Keratinocyte (primary cell): ENCODE results near the gene RASL12. TPM values are rescaled to one million over a fixed set of nuclear protein-coding genes. Genes with fewer than 3 reads are reported as not detected.

Source experiments
- DNase-seq: peaks from one replicate; pipeline ENCODE4 v3.0.0-alpha.2; 2011; ENCODE audit warnings: low read depth, missing footprints, low spot score
- FAIRE-seq: peaks from 2 replicates; lab custom pipeline; 2011; peaks lifted over from hg19 to GRCh38; lab: Jason Lieb, UNC
- H2AFZ ChIP-seq: 2 replicates; pipeline ENCODE4 v1.6.0; 2012; ENCODE audit warnings: low read length, control low read depth, inconsistent platforms; ENCODE audit not compliant: control insufficient read depth
- H3K27ac ChIP-seq: 2 replicates; pipeline ENCODE4 v1.5.1; 2011; ENCODE audit warnings: low read length; ENCODE audit not compliant: control insufficient read depth, insufficient read depth
- H3K27me3 ChIP-seq: 3 replicates; pipeline ENCODE4 v1.6.0; 2011; ENCODE audit warnings: low read length; ENCODE audit not compliant: control insufficient read depth, insufficient read depth; ENCODE audit errors: extremely low read depth
- H3K36me3 ChIP-seq, 2 experiments: 2 replicates in 1 of 2; 3 replicates in 1 of 2; pipeline ENCODE4 v1.5.1; 2011; ENCODE audit warnings: low read length in 2 of 2, mild to moderate bottlenecking in 1 of 2; ENCODE audit not compliant: control insufficient read depth in 2 of 2, insufficient read depth in 2 of 2; ENCODE audit errors: extremely low read depth in 1 of 2
- H3K4me1 ChIP-seq: 3 replicates; pipeline ENCODE4 v1.5.1; 2011; ENCODE audit warnings: low read length; ENCODE audit not compliant: control insufficient read depth, insufficient read depth; ENCODE audit errors: extremely low read depth
- H3K4me2 ChIP-seq: 3 replicates; pipeline ENCODE4 v1.6.0; 2011; ENCODE audit warnings: low read depth, low read length; ENCODE audit not compliant: control insufficient read depth, insufficient read depth; ENCODE audit errors: extremely low read depth
- H3K4me3 ChIP-seq, 3 experiments: fragments of 200-600 bp in 1 of 3; sonication (generic) in 1 of 3; 2 replicates in 2 of 3; 3 replicates in 1 of 3; pipeline ENCODE4 v1.5.1; 2011 to 2016; ENCODE audit warnings: low read length in 3 of 3, mild to moderate bottlenecking in 3 of 3, control low read depth in 2 of 3, inconsistent platforms in 1 of 3, low read depth in 1 of 3, mixed read lengths in 1 of 3, mixed run types in 1 of 3, moderate library complexity in 1 of 3; ENCODE audit not compliant: control insufficient read depth in 2 of 3, insufficient read depth in 2 of 3; ENCODE audit errors: extremely low read depth in 1 of 3
- H3K79me2 ChIP-seq: 2 replicates; pipeline ENCODE4 v1.6.0; 2012; ENCODE audit warnings: low read length; ENCODE audit not compliant: control insufficient read depth, insufficient read depth
- H3K9ac ChIP-seq: 3 replicates; pipeline ENCODE4 v1.6.0; 2011; ENCODE audit warnings: low read length; ENCODE audit not compliant: control insufficient read depth, insufficient read depth; ENCODE audit errors: extremely low read depth
- H3K9me1 ChIP-seq: 3 replicates; pipeline ENCODE4 v1.6.0; 2011; ENCODE audit warnings: low read length; ENCODE audit not compliant: control insufficient read depth, insufficient read depth; ENCODE audit errors: extremely low read depth
- H3K9me3 ChIP-seq: 2 replicates; pipeline ENCODE4 v1.5.1; 2012; ENCODE audit warnings: low read depth, low read length; ENCODE audit not compliant: control insufficient read depth
- H4K20me1 ChIP-seq: 3 replicates; pipeline ENCODE4 v1.6.0; 2011; ENCODE audit warnings: low read length; ENCODE audit not compliant: control insufficient read depth, insufficient read depth; ENCODE audit errors: extremely low read depth
- EZH2 ChIP-seq: IDR thresholded peaks from one replicate; pipeline ENCODE4 v1.6.1; 2012; ENCODE audit warnings: inconsistent platforms, mild to moderate bottlenecking, low read length, moderate library complexity
- dilution Hi-C: fragments of 300-500 bp; cut with MboI; formaldehyde crosslinking; loops from one replicate; pipeline ENCODE4 v1.7.0; 2020; ENCODE audit warnings: low sequenced_read_pairs; ENCODE audit not compliant: extremely low pct_ligation_motif_present
- polyA plus RNA-seq, 5 experiments: library from polyadenylated mRNA; depleted of rRNA in 3 of 5; stranded (reverse) in 3 of 5; stranded (forward) in 1 of 5; unstranded in 1 of 5; fragments of >200 nt; gene quantifications; 1 replicate in 1 of 5; 2 replicates in 3 of 5; 3 replicates in 1 of 5; pipeline versions ENCODE4 v1.2.1 to v1.2.3, GENCODE V29; 2011 to 2012; ENCODE audit warnings: missing spikeins in 2 of 5, low read depth in 1 of 5, low replicate concordance in 1 of 5
- TF ChIP-seq, protein P1 (sequence below), 3 experiments: IDR thresholded peaks in 1 of 3; conservative IDR thresholded peaks in 1 of 3; optimal IDR thresholded peaks in 1 of 3; 2 replicates in 2 of 3; 3 replicates in 1 of 3; pipeline versions ENCODE3 to v1.5.1; 2011; ENCODE audit warnings: low read length in 3 of 3, mild to moderate bottlenecking in 3 of 3, moderate library complexity in 2 of 3, control low read depth in 1 of 3, inconsistent platforms in 1 of 3; ENCODE audit not compliant: insufficient read depth in 2 of 3; ENCODE audit errors: extremely low read depth in 1 of 3

The RASL12 gene
- polyA plus RNA-seq, 1 donor (not counting 4 experiments of a cell fraction or from before 2014, with no cell fraction given): not detected

DNA sequence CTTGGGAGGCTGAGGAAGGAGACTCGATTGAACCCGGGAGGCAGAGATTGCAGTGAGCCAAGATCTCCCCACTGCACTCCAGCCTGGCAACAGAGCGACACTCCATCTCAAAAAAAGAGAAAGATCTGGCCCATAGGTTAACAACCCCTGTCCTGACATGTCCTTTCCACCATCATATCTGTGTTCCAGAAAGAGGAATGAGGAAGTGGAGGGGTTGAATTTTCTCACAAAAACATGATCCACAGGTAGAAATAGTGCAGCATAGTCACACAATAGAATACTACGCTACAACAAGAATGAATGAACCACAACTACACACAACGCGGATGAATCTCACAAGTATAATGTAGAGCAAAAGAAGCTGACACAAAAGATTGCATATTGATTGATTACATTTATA lies 27.3 kb downstream of the RASL12 start:
- H3K27me3 ChIP-seq: no peaks in the 10 kb centered on the region
- H3K4me1 ChIP-seq: peaks cover 13% of the 10 kb centered on the region
- DNase-seq: no peak
- dilution Hi-C loops: no loop called here
- H3K9me1 ChIP-seq: no peaks in the 10 kb centered on the region
- no peaks in the 10 kb centered on the region for H3K9me3 ChIP-seq
- no peaks in the 10 kb centered on the region for H4K20me1 ChIP-seq
- no peak for FAIRE-seq
- no peak overlapping the region for H3K4me3 ChIP-seq
- TF ChIP-seq EZH2: no peak
- TF ChIP-seq, protein P1, sequence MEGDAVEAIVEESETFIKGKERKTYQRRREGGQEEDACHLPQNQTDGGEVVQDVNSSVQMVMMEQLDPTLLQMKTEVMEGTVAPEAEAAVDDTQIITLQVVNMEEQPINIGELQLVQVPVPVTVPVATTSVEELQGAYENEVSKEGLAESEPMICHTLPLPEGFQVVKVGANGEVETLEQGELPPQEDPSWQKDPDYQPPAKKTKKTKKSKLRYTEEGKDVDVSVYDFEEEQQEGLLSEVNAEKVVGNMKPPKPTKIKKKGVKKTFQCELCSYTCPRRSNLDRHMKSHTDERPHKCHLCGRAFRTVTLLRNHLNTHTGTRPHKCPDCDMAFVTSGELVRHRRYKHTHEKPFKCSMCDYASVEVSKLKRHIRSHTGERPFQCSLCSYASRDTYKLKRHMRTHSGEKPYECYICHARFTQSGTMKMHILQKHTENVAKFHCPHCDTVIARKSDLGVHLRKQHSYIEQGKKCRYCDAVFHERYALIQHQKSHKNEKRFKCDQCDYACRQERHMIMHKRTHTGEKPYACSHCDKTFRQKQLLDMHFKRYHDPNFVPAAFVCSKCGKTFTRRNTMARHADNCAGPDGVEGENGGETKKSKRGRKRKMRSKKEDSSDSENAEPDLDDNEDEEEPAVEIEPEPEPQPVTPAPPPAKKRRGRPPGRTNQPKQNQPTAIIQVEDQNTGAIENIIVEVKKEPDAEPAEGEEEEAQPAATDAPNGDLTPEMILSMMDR (optimal IDR thresholded peaks at IDR 0.05 in 1 of 3, IDR thresholded peaks at IDR 0.05 in 1 of 3, conservative IDR thresholded peaks at IDR 0.05 in 1 of 3; ENCODE audit: extremely low read depth in 1 of 3, insufficient read depth in 2 of 3, low read length in 3 of 3): no peak
- no peak overlapping the region for H3K27ac ChIP-seq
- H3K79me2 ChIP-seq: no peaks in the 10 kb centered on the region
- H3K4me2 ChIP-seq: peak overlapping the region; percentile 2
- H3K9ac ChIP-seq: no peak overlapping the region
- H3K36me3 ChIP-seq: no peaks in the 10 kb centered on the region
- H2AFZ ChIP-seq: peak overlapping the region; percentile 50

GRCh38 chr15:65038836-65039235 lies 29.0 kb downstream of the RASL12 start:
- Histone ChIP-seq H3K4me2 (no peak overlapping the region), H3K27ac (no peak overlapping the region), H3K4me1 (peaks cover 7% of the 10 kb centered on the region), H2AFZ (no peak overlapping the region), H3K27me3 (no peaks in the 10 kb centered on the region), H3K9ac (no peak overlapping the region), H3K36me3 (no peaks in the 10 kb centered on the region), H3K9me1 (no peaks in the 10 kb centered on the region), H3K79me2 (no peaks in the 10 kb centered on the region), H3K9me3 (no peaks in the 10 kb centered on the region), H4K20me1 (no peaks in the 10 kb centered on the region), H3K4me3 (no peak overlapping the region)
- no peak for DNase-seq
- FAIRE-seq: no peak
- no peak for TF ChIP-seq EZH2
- TF ChIP-seq, protein P1 (optimal IDR thresholded peaks at IDR 0.05 in 1 of 3, IDR thresholded peaks at IDR 0.05 in 1 of 3, conservative IDR thresholded peaks at IDR 0.05 in 1 of 3; ENCODE audit: extremely low read depth in 1 of 3, insufficient read depth in 2 of 3, low read length in 3 of 3): no peak
- dilution Hi-C loops: no loop called here
